ENCODE measurements around the gene MYMK. TPM values are rescaled to one million over a fixed set of nuclear protein-coding genes. Genes with fewer than 3 reads are reported as not detected.

The MYMK gene
- total and polyA plus RNA-seq, 2 of the 8 experiments (the other 6 are each of a cell fraction or from before 2014, with no cell fraction given): not detected

GRCh38 chr9:133505186-133505830 lies 19.5 kb downstream of the MYMK start:
- peaks cover 0 to 14% (median 12%) of the 10 kb centered on the region in 4 experiments; a peak in 6 of 7 replicates for H3K4me1 ChIP-seq (replicated peaks in 1 of 4; ENCODE audit: control insufficient read depth in 3 of 4, insufficient read depth in 4 of 4, low read length in 3 of 4)
- H3K36me3 ChIP-seq (ENCODE audit: control insufficient read depth in 2 of 4, insufficient read depth in 4 of 4, low read length in 3 of 4): no peaks in the 10 kb centered on the region
- H3K23ac ChIP-seq (ENCODE audit: insufficient read length): no peak overlapping the region
- FAIRE-seq: no peak
- POLR2A ChIA-PET (ENCODE audit: partially characterized antibody): no interaction called here
- no peak overlapping the region for H3K9ac ChIP-seq (replicated peaks in 1 of 4; ENCODE audit: extremely low read depth in 1 of 4, low read depth in 3 of 4, low read length in 3 of 4)
- no peak overlapping the region for H4K5ac ChIP-seq (ENCODE audit: insufficient read length, low read depth, low read length)
- no peak overlapping the region for H2AK5ac ChIP-seq (ENCODE audit: low read depth, low read length)
- no peak overlapping the region for H3K14ac ChIP-seq (ENCODE audit: insufficient read length)
- H3K23me2 ChIP-seq (ENCODE audit: low read depth, low read length): peaks cover 4% of the 10 kb centered on the region; the same call in 1 of the 2 replicates
- no peaks in the 10 kb centered on the region for H3K79me2 ChIP-seq (ENCODE audit: control insufficient read depth in 1 of 2, insufficient read depth in 2 of 2, low read length in 2 of 2)
- H3K56ac ChIP-seq (replicated peaks; ENCODE audit: insufficient read length, low read depth, low read length): no peak overlapping the region
- H2BK120ac ChIP-seq (replicated peaks; ENCODE audit: low read depth, low read length): no peak overlapping the region
- no peaks in the 10 kb centered on the region for H4K20me1 ChIP-seq (replicated peaks in 1 of 2; ENCODE audit: control insufficient read depth in 1 of 2, insufficient read depth in 2 of 2, low read length in 2 of 2)
- no peak overlapping the region for H2BK12ac ChIP-seq (ENCODE audit: low read depth, low read length)
- H3K27ac ChIP-seq (ENCODE audit: low read depth, low read length): no peak overlapping the region
- no peak overlapping the region for H3K4me2 ChIP-seq (ENCODE audit: insufficient read depth in 1 of 2, low read depth in 2 of 2, low read length in 2 of 2)
- H3K18ac ChIP-seq (ENCODE audit: extremely low read depth, low read length): no peak overlapping the region
- H2BK15ac ChIP-seq (ENCODE audit: low read length): no peak overlapping the region
- 94% methylated on average over 13 of the region's 13 CpGs; no CpG with 5 or more reads in 1 of the 2 experiments for WGBS, 2 experiments (ENCODE audit: extremely low coverage in 1 of 2, insufficient coverage in 1 of 2, insufficient read length in 1 of 2, insufficient replicate concordance in 2 of 2, low coverage in 1 of 2, low lambda C conversion rate in 2 of 2, missing lambda C conversion rate in 1 of 2)
- peaks cover 2 to 11% of the 10 kb centered on the region in 2 experiments; a peak in 2 of 4 replicates for H3K9me3 ChIP-seq (ENCODE audit: insufficient read depth in 2 of 2, low read depth in 1 of 2, low read length in 1 of 2)
- H2BK5ac ChIP-seq (ENCODE audit: low read depth, low read length): no peak overlapping the region
- no peak for DNase-seq (ENCODE audit: low read depth in 1 of 2, low spot score in 2 of 2)
- H4K91ac ChIP-seq (replicated peaks; ENCODE audit: insufficient read length, low read length): no peak overlapping the region
- CTCF ChIA-PET (ENCODE audit: partially characterized antibody): interaction anchor here (1.1 to 3.0 kb wide), 5 partner anchors 10 to 110 kb away, joined by 3 to 13 read pairs (median 4); partner anchors contain the start of gene MYMK
- 0 out of 4 replicates have a peak, but pooled peaks of 1 of the 2 experiments have one; percentile 1 for TF ChIP-seq RAD21 (IDR thresholded peaks at IDR 0.05 in 1 of 2, conservative IDR thresholded peaks at IDR 0.05 in 1 of 2; ENCODE audit: low read depth in 2 of 2, low read length in 2 of 2)
- no peak for TF ChIP-seq GTF2F1 (IDR thresholded peaks at IDR 0.05; ENCODE audit: borderline replicate concordance, low read depth, low read length)
- TF ChIP-seq RBBP5 (IDR thresholded peaks at IDR 0.05; ENCODE audit: borderline replicate concordance, low read depth, low read length): no peak
- TF ChIP-seq GABPA (IDR thresholded peaks at IDR 0.05; ENCODE audit: borderline replicate concordance, insufficient read depth, low read length): no peak
- H2BK20ac ChIP-seq (ENCODE audit: low read length): no peak overlapping the region
- no peak overlapping the region for H2AFZ ChIP-seq (ENCODE audit: low read length)
- H3K4ac ChIP-seq (replicated peaks; ENCODE audit: insufficient read length, low read depth, low read length): no peak overlapping the region
- no peaks in the 10 kb centered on the region for H3K79me1 ChIP-seq (ENCODE audit: low read depth, low read length)
- H3K27me3 ChIP-seq (replicated peaks in 1 of 4; ENCODE audit: control insufficient read depth in 3 of 4, extremely low read depth in 1 of 4, insufficient read depth in 3 of 4, low read length in 3 of 4): peaks cover 0 to 2% (median 0%) of the 10 kb centered on the region in 4 experiments; a peak in 1 of 7 replicates
- H3K4me3 ChIP-seq (ENCODE audit: extremely low read depth in 1 of 4, insufficient read depth in 2 of 4, low read depth in 3 of 4, low read length in 4 of 4): no peak overlapping the region
- H4K8ac ChIP-seq (ENCODE audit: extremely low read depth, insufficient read depth, low read length): no peak overlapping the region
